Bronchial epithelial cell (primary cell): ENCODE results near the gene TRIP12. TPM values are rescaled to one million over a fixed set of nuclear protein-coding genes. Genes with fewer than 3 reads are reported as not detected.

Experiments used
- DNase-seq: peaks from one replicate; pipeline ENCODE4 v3.0.0-alpha.2; 2010; ENCODE audit warnings: low read depth
- FAIRE-seq: peaks from 2 replicates; lab custom pipeline; 2011; peaks lifted over from hg19 to GRCh38; lab: Jason Lieb, UNC
- H3K27me3 ChIP-seq: 2 replicates; pipeline ENCODE4 v1.5.1; 2011; ENCODE audit warnings: low read length; ENCODE audit not compliant: control insufficient read depth, insufficient read depth
- H3K36me3 ChIP-seq: 2 replicates; pipeline ENCODE4 v1.5.1; 2011; ENCODE audit warnings: low read length; ENCODE audit not compliant: control insufficient read depth, insufficient read depth
- H3K4me3 ChIP-seq: 2 replicates; pipeline ENCODE4 v1.5.1; 2011; ENCODE audit warnings: mild to moderate bottlenecking, low read depth, low read length, control low read depth
- total RNA-seq: library from RNA; depleted of rRNA; stranded (reverse); fragments of >200 nt; gene quantifications from 2 replicates; pipeline ENCODE4 v1.2.1, GENCODE V29; 2014
- TF ChIP-seq, protein P1 (sequence below): IDR thresholded peaks from 2 replicates; pipeline ENCODE4 v1.5.1; 2011; ENCODE audit warnings: mild to moderate bottlenecking, moderate library complexity, low read length, control low read depth, inconsistent platforms; ENCODE audit not compliant: insufficient read depth, severe bottlenecking

The TRIP12 gene
- total RNA-seq, 1 donor from 2014 or later: 170 TPM

DNA sequence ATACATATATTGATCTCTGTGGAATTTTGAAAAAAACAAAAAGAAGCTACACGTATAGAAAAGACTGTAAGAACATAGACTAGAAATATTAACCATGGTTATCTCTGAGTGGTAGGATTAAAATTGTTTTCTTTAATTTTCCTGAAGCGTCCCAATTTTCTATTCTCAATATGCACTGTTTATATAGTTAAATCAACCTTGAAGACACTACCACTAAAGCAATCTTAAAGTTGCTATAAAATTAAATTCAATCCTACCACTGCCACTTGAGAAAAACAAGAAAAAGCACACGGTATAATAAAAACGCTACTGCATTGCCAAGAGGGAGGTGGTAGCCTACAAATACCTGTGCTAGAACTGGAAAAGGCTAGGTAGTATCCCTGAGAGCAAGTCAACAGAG is 47.2 kb downstream of the TRIP12 start:
- Histone ChIP-seq H3K36me3 (peaks cover 5% of the 10 kb centered on the region), H3K27me3 (no peaks in the 10 kb centered on the region), H3K4me3 (no peak overlapping the region)
- FAIRE-seq (no peak), DNase-seq (no peak)
- TF ChIP-seq, protein P1, sequence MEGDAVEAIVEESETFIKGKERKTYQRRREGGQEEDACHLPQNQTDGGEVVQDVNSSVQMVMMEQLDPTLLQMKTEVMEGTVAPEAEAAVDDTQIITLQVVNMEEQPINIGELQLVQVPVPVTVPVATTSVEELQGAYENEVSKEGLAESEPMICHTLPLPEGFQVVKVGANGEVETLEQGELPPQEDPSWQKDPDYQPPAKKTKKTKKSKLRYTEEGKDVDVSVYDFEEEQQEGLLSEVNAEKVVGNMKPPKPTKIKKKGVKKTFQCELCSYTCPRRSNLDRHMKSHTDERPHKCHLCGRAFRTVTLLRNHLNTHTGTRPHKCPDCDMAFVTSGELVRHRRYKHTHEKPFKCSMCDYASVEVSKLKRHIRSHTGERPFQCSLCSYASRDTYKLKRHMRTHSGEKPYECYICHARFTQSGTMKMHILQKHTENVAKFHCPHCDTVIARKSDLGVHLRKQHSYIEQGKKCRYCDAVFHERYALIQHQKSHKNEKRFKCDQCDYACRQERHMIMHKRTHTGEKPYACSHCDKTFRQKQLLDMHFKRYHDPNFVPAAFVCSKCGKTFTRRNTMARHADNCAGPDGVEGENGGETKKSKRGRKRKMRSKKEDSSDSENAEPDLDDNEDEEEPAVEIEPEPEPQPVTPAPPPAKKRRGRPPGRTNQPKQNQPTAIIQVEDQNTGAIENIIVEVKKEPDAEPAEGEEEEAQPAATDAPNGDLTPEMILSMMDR: no peak

DNA sequence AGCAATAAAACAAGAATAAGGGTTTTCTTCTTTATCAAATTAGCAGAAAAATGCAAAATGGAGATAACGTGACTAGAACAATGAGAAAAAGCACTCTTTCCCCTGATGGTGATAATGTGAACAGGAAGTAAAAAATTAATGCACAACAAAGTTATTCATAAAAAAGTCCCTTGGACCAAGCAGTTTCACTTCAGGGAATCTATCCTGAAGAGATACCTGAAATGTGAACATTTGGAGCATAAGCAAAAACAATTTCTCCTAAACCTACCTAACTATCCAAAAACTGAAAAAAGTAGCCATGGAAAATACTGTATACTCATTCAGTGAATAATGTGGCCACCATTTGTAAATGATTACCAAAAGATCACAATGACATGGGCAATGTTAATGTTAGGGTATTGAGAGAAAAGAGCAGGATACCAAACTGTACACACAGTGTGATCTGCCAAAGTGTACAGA is 48.7 kb downstream of the TRIP12 start:
- TF ChIP-seq, protein P1: no peak
- Histone ChIP-seq H3K4me3 (no peak overlapping the region), H3K36me3 (peaks cover 2% of the 10 kb centered on the region), H3K27me3 (no peaks in the 10 kb centered on the region)
- FAIRE-seq: no peak
- DNase-seq: no peak

DNA sequence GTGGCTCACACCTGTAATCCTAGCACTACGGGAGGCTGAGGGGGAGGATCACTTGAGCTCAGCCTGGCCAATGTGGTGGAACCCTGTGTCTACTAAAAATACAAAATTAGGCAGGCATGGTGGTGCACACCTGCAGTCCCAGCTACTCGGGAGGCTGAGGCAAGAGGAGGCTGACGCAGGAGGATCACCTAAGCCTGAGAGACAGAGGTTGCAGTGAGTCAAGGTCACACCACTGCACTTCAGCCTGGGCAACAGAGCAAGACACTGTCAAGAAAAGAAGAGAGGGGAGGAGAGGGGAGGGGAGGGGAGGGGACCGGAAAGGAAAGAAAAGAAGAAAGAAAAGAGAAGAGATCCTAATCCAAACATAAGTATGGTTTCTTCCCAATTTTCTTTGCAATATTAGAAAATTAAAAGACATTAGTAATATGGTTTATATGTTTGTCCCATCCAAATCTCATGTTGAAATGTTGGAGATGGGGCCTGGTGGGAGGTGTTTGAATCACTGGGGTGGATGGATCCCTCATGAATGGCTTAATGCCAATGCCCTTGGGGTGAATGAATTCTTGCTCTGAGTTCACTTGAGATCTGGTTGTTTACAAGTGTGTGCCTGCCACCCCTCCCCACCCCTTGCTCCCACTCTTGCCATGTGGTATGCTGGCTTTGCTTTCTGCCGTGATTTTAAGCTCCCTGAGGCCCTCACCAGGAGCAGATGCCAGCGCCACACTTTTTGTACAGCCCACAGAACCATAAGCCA is 50.7 kb downstream of the TRIP12 start:
- FAIRE-seq: no peak
- H3K36me3 ChIP-seq: peaks cover 1% of the 10 kb centered on the region
- TF ChIP-seq, protein P1: no peak

DNA sequence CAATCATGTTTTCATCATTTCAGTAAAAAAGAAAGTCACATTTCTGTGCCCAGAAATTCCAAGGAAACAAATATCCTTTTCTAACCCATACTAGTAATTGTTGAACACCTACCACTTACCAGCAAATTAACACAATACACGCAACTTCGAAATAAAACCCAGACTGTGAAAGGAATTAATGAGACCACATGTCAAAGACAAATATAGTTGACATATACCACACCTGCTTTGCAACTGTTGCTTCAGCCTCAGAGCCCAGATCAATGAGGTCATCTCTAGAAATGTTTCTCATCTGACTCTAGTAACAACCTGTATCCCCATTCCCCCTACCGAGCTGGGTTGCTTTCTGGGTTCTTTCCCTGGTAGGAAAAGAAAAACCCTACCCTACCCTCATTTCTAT is 52.6 kb downstream of the TRIP12 start:
- FAIRE-seq (no peak), DNase-seq (no peak)
- TF ChIP-seq, protein P1: no peak
- Histone ChIP-seq H3K4me3 (no peak overlapping the region), H3K36me3 (peaks cover 1% of the 10 kb centered on the region), H3K27me3 (no peaks in the 10 kb centered on the region)

More for the DNA sequence above, 50.7 kb downstream of the TRIP12 start:
- Histone ChIP-seq H3K4me3 (no peak overlapping the region), H3K27me3 (no peaks in the 10 kb centered on the region)
- DNase-seq: peak; percentile 48

DNA sequence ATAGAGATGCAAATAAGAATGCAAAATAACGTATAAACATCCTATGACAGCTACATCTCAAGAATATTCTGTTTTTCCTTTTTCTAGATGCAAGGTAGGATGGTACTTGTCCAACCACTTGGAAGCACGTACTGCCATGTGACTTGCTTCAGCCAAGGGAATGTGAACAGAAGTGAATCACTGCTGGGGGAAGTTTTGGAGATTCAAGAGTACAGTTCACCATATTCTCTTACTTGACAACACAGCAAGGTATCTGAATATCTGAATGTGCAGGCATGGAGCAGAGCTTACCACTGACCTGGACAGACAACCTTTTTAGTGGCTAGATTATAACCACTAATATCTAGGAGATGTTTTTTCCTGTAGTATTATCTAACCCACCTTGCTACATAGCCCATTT is 53.0 kb downstream of the TRIP12 start:
- no peak for FAIRE-seq
- no peak for DNase-seq
- H3K4me3 ChIP-seq: no peak overlapping the region
- H3K36me3 ChIP-seq: peaks cover 1% of the 10 kb centered on the region
- H3K27me3 ChIP-seq: no peaks in the 10 kb centered on the region
- TF ChIP-seq, protein P1: no peak
